Activated CD4-positive, alpha-beta T cell treated with anti-CD3 and anti-CD28 coated beads, Interleukin-2, amount 10 ng/mL, durations not matched to agents 24 days and 14 days (primary cell): ENCODE data around the gene EFCAB11. TPM values are rescaled to one million over a fixed set of nuclear protein-coding genes. Genes with fewer than 3 reads are reported as not detected.
A peak's percentile ranks its signal among the peaks of the same experiment; 100 is the strongest.

Experiments used
- DNase-seq: peaks from one replicate; pipeline ENCODE4 v3.0.0; 2022
- H3K27ac Mint-ChIP-seq: one replicate; pipeline ENCODE4 v1.8.0; 2022; ENCODE audit warnings: mild to moderate bottlenecking, mixed read lengths
- H3K27me3 Mint-ChIP-seq: one replicate; pipeline ENCODE4 v1.8.0; 2022; ENCODE audit warnings: mixed read lengths
- H3K36me3 Mint-ChIP-seq: one replicate; pipeline ENCODE4 v1.8.0; 2022; ENCODE audit warnings: low read depth, mild to moderate bottlenecking, mixed read lengths
- H3K4me1 Mint-ChIP-seq: one replicate; pipeline ENCODE4 v1.8.0; 2021; ENCODE audit warnings: mixed read lengths
- H3K4me3 Mint-ChIP-seq: one replicate; pipeline ENCODE4 v1.8.0; 2022; ENCODE audit warnings: mild to moderate bottlenecking, moderate library complexity, mixed read lengths
- H3K9me3 Mint-ChIP-seq: one replicate; pipeline ENCODE4 v1.8.0; 2021; ENCODE audit warnings: mixed read lengths
- intact Hi-C: fragments of 100-400 bp; cut with micrococcal nuclease; formaldehyde crosslinking; loops from one replicate; pipeline ENCODE4 v1.15.1; 2023
- total RNA-seq: library from RNA; stranded (reverse); gene quantifications from 2 replicates; pipeline ENCODE4 v1.2.3, GENCODE V29; 2022

Gene EFCAB11, protein sequence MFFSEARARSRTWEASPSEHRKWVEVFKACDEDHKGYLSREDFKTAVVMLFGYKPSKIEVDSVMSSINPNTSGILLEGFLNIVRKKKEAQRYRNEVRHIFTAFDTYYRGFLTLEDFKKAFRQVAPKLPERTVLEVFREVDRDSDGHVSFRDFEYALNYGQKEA
- total RNA-seq, result 6.8 and 7.8 TPM in 2 replicates

- no peaks in the 10 kb centered on the region for H3K9me3 Mint-ChIP-seq
- H3K36me3 Mint-ChIP-seq, result peaks cover 28% of the 10 kb centered on the region
- peak within 1 kb of the TSS; percentile 90 for H3K27ac Mint-ChIP-seq
- peaks cover 40% of the 10 kb centered on the region for H3K4me1 Mint-ChIP-seq
- peak; percentile 99 for DNase-seq
- intact Hi-C loops, result loop anchor here (2.0 to 5.0 kb wide), 7 partner anchors 16 to 1947 kb away; partner anchors contain the start of genes CALM1, FOXN3, GPR65 and KCNK13
- H3K4me3 Mint-ChIP-seq, result peak within 1 kb of the TSS; percentile 90
- no peaks in the 10 kb centered on the region for H3K27me3 Mint-ChIP-seq
Measured at GRCh38 chr14:89954070-89955021, at the start of gene EFCAB11. TSS of gene EFCAB11 (minus strand) at chr14:89954730. CDS start at chr14:89954660, 70 bp downstream.

DNA sequence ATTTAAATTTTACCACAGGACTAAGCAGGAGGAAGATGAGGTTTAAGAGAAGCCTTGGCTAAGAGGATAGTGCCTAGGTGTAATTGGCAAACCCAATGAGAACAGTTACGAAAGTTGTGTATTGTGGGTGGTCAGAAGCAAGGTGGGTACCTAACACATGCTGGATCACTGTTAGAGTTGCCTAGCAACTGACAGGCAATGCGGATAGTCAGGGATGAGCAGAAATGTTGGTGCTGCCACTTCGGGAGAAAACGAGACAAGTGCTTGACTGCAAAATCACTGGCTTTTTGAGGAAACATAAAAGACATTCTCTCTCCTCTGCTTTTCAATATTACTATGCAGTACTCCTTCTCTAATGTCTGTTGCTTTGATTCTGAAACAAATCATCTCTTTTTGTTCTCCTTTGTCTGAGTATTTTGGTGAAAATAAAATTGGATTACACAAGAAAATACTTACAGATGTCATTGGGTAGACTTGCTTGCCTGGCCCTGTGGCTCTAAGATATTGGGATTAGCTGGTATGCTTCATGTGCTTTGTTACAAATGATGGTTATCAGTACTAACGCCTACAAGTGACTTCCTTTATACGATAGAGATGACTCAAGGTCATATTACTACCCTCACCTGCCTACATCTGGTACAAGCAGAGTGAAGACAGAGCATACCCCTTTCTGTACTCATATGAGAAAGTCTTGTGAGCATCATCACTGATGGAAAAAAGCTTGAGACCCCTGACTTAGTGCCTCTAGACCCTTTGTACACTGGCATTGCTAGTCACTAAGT lies 49.2 kb upstream of the EFCAB11 start:
- Mint-ChIP-seq H3K9me3 (no peaks in the 10 kb centered on the region), H3K4me1 (peaks cover 21% of the 10 kb centered on the region), H3K4me3 (no peak overlapping the region), H3K27ac (peak overlapping the region; percentile 68), H3K36me3 (peaks cover 50% of the 10 kb centered on the region), H3K27me3 (no peaks in the 10 kb centered on the region)
- intact Hi-C loops, result no loop called here
- DNase-seq, result no peak

GRCh38 chr14:90000935-90001334 lies 46.4 kb upstream of the EFCAB11 start:
- Mint-ChIP-seq H3K9me3 (no peaks in the 10 kb centered on the region), H3K27ac (no peak overlapping the region), H3K27me3 (no peaks in the 10 kb centered on the region), H3K4me1 (peaks cover 19% of the 10 kb centered on the region), H3K4me3 (no peak overlapping the region), H3K36me3 (peaks cover 56% of the 10 kb centered on the region)
- no peak for DNase-seq
- intact Hi-C loops, result no loop called here

- no peak for DNase-seq
- no peak overlapping the region for H3K27ac Mint-ChIP-seq
- H3K36me3 Mint-ChIP-seq, result peaks cover 51% of the 10 kb centered on the region
- intact Hi-C loops, result no loop called here
- H3K27me3 Mint-ChIP-seq, result no peaks in the 10 kb centered on the region
- no peaks in the 10 kb centered on the region for H3K4me1 Mint-ChIP-seq
- H3K9me3 Mint-ChIP-seq, result no peaks in the 10 kb centered on the region
- no peak overlapping the region for H3K4me3 Mint-ChIP-seq
Measured at GRCh38 chr14:89996963-89997362, 42.4 kb upstream of the EFCAB11 start.

- Mint-ChIP-seq H3K4me1 (no peaks in the 10 kb centered on the region), H3K9me3 (no peaks in the 10 kb centered on the region), H3K36me3 (peaks cover 60% of the 10 kb centered on the region), H3K4me3 (no peak overlapping the region), H3K27me3 (no peaks in the 10 kb centered on the region), H3K27ac (no peak overlapping the region)
- no peak for DNase-seq
- intact Hi-C loops, result no loop called here
Measured at GRCh38 chr14:89992273-89992672, 37.7 kb upstream of the EFCAB11 start.

GRCh38 chr14:89990623-89991275 lies 36.2 kb upstream of the EFCAB11 start:
- H3K4me3 Mint-ChIP-seq, result no peak overlapping the region
- no peak for DNase-seq
- H3K36me3 Mint-ChIP-seq, result peaks cover 58% of the 10 kb centered on the region
- intact Hi-C loops, result no loop called here
- H3K4me1 Mint-ChIP-seq, result no peaks in the 10 kb centered on the region
- no peaks in the 10 kb centered on the region for H3K9me3 Mint-ChIP-seq
- H3K27me3 Mint-ChIP-seq, result no peaks in the 10 kb centered on the region
- no peak overlapping the region for H3K27ac Mint-ChIP-seq

GRCh38 chr14:89990218-89990617 lies 35.7 kb upstream of the EFCAB11 start:
- H3K36me3 Mint-ChIP-seq, result peaks cover 56% of the 10 kb centered on the region
- intact Hi-C loops, result no loop called here
- no peak for DNase-seq
- no peak overlapping the region for H3K27ac Mint-ChIP-seq
- no peaks in the 10 kb centered on the region for H3K9me3 Mint-ChIP-seq
- no peaks in the 10 kb centered on the region for H3K4me1 Mint-ChIP-seq
- H3K4me3 Mint-ChIP-seq, result no peak overlapping the region
- H3K27me3 Mint-ChIP-seq, result no peaks in the 10 kb centered on the region

GRCh38 chr14:89988787-89989186 lies 34.3 kb upstream of the EFCAB11 start:
- Mint-ChIP-seq H3K4me3 (no peak overlapping the region), H3K4me1 (no peaks in the 10 kb centered on the region), H3K36me3 (peaks cover 56% of the 10 kb centered on the region), H3K9me3 (no peaks in the 10 kb centered on the region), H3K27me3 (no peaks in the 10 kb centered on the region), H3K27ac (no peak overlapping the region)
- DNase-seq, result no peak
- intact Hi-C loops, result no loop called here

DNA sequence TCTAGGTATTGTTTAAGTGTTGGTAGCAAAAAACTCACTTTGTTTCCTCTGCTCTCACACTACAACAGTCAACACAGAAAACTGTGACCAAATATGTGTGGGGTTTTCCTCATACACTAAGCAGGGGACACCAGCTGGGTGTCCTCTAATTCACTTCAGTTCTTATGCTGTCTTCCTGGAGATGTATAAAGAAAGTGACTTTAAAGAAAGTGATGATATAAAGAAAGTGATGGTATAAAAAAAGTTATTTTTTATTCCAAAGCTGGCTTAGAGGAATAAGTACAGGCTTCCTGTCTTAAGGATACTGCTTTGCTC lies 32.6 kb upstream of the EFCAB11 start:
- Mint-ChIP-seq H3K27me3 (no peaks in the 10 kb centered on the region), H3K4me1 (no peaks in the 10 kb centered on the region), H3K4me3 (no peak overlapping the region), H3K9me3 (no peaks in the 10 kb centered on the region), H3K36me3 (peaks cover 54% of the 10 kb centered on the region), H3K27ac (no peak overlapping the region)
- DNase-seq, result no peak
- intact Hi-C loops, result no loop called here

- Mint-ChIP-seq H3K36me3 (peaks cover 58% of the 10 kb centered on the region), H3K4me1 (no peaks in the 10 kb centered on the region), H3K27me3 (no peaks in the 10 kb centered on the region), H3K27ac (no peak overlapping the region), H3K4me3 (no peak overlapping the region), H3K9me3 (no peaks in the 10 kb centered on the region)
- no peak for DNase-seq
- intact Hi-C loops, result no loop called here
Measured at GRCh38 chr14:89986462-89987160, 32.1 kb upstream of the EFCAB11 start.

GRCh38 chr14:89983375-89983774 lies 28.8 kb upstream of the EFCAB11 start:
- intact Hi-C loops, result no loop called here
- no peaks in the 10 kb centered on the region for H3K9me3 Mint-ChIP-seq
- no peak overlapping the region for H3K4me3 Mint-ChIP-seq
- no peak overlapping the region for H3K27ac Mint-ChIP-seq
- no peaks in the 10 kb centered on the region for H3K4me1 Mint-ChIP-seq
- no peaks in the 10 kb centered on the region for H3K27me3 Mint-ChIP-seq
- peaks cover 55% of the 10 kb centered on the region for H3K36me3 Mint-ChIP-seq
- no peak for DNase-seq

DNA sequence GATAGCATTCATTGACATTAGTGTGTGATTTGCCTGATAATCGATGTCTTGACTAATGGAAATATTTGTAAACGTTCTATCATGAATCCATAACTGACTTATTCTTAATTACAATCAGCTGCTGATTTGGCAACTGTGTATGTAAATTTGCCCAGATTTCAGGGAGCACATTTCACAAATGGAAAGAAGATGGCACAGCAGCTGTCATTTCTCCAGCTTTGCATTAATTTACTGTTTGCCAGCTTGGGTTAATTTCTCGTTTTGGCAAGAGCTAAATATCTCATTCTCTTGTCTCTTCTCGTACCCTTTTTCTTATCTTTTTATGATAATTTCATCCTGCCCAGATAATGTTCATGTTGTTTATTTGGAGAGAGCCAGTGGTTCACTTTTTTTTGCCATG lies 24.1 kb upstream of the EFCAB11 start:
- no peaks in the 10 kb centered on the region for H3K9me3 Mint-ChIP-seq
- no peak overlapping the region for H3K27ac Mint-ChIP-seq
- no peak for DNase-seq
- H3K27me3 Mint-ChIP-seq, result no peaks in the 10 kb centered on the region
- peaks cover 55% of the 10 kb centered on the region for H3K36me3 Mint-ChIP-seq
- H3K4me1 Mint-ChIP-seq, result no peaks in the 10 kb centered on the region
- no peak overlapping the region for H3K4me3 Mint-ChIP-seq
- intact Hi-C loops, result no loop called here

DNA sequence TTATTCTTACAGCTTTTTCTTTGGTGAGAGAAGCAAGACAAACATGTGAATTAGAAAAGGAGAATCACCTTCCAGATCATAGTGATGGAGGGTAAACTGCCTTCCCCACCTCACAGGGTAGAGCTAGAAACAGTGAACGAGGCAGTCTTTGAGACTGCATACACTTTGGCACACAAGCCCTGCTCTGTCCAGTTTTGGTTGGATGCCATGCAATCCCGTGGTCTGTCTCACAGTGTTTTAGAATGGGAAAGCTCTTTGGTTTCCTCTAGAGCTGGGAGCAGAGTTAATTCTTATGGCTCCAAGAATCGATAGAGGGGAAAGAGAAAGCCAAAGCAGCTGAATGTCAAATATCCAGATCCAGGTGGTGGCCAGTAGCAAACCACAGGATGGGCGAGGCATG lies 23.1 kb upstream of the EFCAB11 start:
- DNase-seq, result no peak
- Mint-ChIP-seq H3K9me3 (no peaks in the 10 kb centered on the region), H3K27ac (no peak overlapping the region), H3K4me1 (no peaks in the 10 kb centered on the region), H3K4me3 (no peak overlapping the region), H3K27me3 (no peaks in the 10 kb centered on the region), H3K36me3 (peaks cover 59% of the 10 kb centered on the region)
- intact Hi-C loops, result no loop called here
